Ascending aorta (tissue), 2 donors: ENCODE results near the gene CLINT1. TPM values are rescaled to one million over a fixed set of nuclear protein-coding genes. Genes with fewer than 3 reads are reported as not detected.

Source experiments
- DNase-seq, 2 donors: peaks; one replicate each; pipeline ENCODE4 v3.0.0-alpha.2; 2019; ENCODE audit warnings: low spot score in 2 of 2
- H3K27ac ChIP-seq, 2 donors: fragments of 200-600 bp; sonication (generic); one replicate each; pipeline ENCODE4 v1.5.1; 2016 to 2017; ENCODE audit warnings: mild to moderate bottlenecking in 1 of 2
- H3K27me3 ChIP-seq: fragments of 200-600 bp; sonication (generic); one replicate; pipeline ENCODE4 v1.5.1; 2017
- H3K36me3 ChIP-seq, 2 donors: fragments of 200-600 bp; sonication (generic); one replicate each; pipeline ENCODE4 v1.5.1; 2016
- H3K4me1 ChIP-seq, 2 donors: fragments of 200-600 bp; sonication (generic); one replicate each; pipeline ENCODE4 v1.5.1; 2016 to 2017; ENCODE audit warnings: mild to moderate bottlenecking in 1 of 2
- H3K4me3 ChIP-seq, 2 donors: fragments of 200-600 bp; sonication (generic); one replicate each; pipeline ENCODE4 v1.5.1; 2016 to 2017; ENCODE audit warnings: mild to moderate bottlenecking in 1 of 2
- H3K9me3 ChIP-seq, 2 donors: fragments of 200-600 bp; sonication (generic); one replicate each; pipeline ENCODE4 v1.5.1; 2016
- intact Hi-C: fragments of 100-400 bp; cut with DNase I; formaldehyde crosslinking; loops from one replicate; pipeline ENCODE4 v1.15.1; 2023
- total RNA-seq: library from RNA; depleted of rRNA; stranded (reverse); fragments of >200 nt; gene quantifications from one replicate; pipeline ENCODE4 v1.1.0, GENCODE V29; 2016
- TF ChIP-seq, protein P1 (sequence below), 3 experiments: fragments of 200-600 bp in 2 of 3; fragments of 450-650 bp in 1 of 3; sonication (generic) in 2 of 3; IDR thresholded peaks; one replicate each; pipeline ENCODE4 v1.5.1; 2016 to 2019; ENCODE audit warnings: antibody characterized with exemption in 3 of 3, mild to moderate bottlenecking in 1 of 3, moderate library complexity in 1 of 3

CLINT1 gene
- total RNA-seq, 1 donor from 2014 or later: 16.4 TPM

DNA sequence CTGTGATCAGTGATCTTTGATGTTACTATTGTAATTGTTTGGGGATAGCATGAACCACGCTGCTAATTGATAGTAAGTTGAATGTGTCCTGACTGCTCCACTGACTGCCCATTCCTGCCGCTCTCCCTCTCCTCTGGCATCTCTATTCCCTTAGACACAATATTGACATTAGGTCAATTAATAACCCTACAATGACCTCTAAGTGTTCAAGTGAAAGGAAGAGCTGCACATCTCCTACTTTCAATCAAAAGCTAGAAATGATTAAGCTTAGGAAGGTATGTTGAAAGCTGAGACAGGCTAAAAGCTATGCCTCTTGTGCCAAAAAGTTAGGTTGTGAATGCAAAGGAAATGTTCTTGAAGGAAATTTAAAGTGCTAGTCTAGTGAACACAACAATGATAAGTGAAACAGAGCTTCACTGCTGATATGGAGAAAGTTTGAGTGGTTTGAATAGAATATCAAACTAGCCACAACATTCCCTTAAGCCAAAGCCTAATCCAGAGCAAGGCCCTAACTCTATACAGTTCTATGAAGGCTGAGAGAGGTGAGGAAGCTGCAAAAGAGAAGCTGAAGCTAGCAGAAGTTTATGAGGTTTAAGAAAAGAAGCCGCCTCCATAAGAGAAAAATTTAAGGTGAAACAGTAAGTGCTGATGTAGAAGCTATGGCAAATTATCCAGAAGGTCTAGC lies 12.9 kb downstream of the CLINT1 start:
- DNase-seq: no peak
- intact Hi-C loops: no loop called here
- H3K36me3 ChIP-seq: peaks cover 0 to 15% of the 10 kb centered on the region in 2 donors
- no peaks in the 10 kb centered on the region for H3K4me1 ChIP-seq
- no peak overlapping the region for H3K27ac ChIP-seq
- H3K27me3 ChIP-seq: no peaks in the 10 kb centered on the region
- no peaks in the 10 kb centered on the region for H3K9me3 ChIP-seq
- no peak overlapping the region for H3K4me3 ChIP-seq
- TF ChIP-seq, protein P1, sequence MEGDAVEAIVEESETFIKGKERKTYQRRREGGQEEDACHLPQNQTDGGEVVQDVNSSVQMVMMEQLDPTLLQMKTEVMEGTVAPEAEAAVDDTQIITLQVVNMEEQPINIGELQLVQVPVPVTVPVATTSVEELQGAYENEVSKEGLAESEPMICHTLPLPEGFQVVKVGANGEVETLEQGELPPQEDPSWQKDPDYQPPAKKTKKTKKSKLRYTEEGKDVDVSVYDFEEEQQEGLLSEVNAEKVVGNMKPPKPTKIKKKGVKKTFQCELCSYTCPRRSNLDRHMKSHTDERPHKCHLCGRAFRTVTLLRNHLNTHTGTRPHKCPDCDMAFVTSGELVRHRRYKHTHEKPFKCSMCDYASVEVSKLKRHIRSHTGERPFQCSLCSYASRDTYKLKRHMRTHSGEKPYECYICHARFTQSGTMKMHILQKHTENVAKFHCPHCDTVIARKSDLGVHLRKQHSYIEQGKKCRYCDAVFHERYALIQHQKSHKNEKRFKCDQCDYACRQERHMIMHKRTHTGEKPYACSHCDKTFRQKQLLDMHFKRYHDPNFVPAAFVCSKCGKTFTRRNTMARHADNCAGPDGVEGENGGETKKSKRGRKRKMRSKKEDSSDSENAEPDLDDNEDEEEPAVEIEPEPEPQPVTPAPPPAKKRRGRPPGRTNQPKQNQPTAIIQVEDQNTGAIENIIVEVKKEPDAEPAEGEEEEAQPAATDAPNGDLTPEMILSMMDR (IDR thresholded peaks at IDR 0.05): no peak

DNA sequence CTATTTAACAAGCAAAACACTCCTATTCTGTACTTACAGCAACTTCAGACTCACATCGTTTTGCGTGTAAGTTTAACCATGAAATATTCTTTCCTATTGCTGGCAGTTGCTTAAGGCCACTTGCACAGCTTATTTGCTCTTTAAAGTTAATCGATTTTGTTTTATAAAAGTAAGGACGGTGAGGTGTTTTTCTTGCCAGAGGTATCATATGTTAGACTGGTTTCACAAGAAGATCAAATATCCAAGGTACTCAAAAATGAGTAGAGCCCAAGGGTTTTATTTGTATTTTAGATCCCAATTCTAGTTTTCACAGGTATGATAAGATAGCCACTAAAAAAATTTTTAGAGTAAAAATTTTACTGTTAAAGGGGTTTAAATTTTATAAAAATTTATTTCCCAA lies 16.2 kb downstream of the CLINT1 start:
- Histone ChIP-seq H3K9me3 (no peaks in the 10 kb centered on the region), H3K4me3 (no peak overlapping the region), H3K4me1 (no peaks in the 10 kb centered on the region), H3K27me3 (no peaks in the 10 kb centered on the region), H3K27ac (no peak overlapping the region), H3K36me3 (peaks cover 0 to 12% of the 10 kb centered on the region in 2 donors)
- intact Hi-C loops: no loop called here
- no peak for DNase-seq
- TF ChIP-seq, protein P1 (IDR thresholded peaks at IDR 0.05): no peak

DNA sequence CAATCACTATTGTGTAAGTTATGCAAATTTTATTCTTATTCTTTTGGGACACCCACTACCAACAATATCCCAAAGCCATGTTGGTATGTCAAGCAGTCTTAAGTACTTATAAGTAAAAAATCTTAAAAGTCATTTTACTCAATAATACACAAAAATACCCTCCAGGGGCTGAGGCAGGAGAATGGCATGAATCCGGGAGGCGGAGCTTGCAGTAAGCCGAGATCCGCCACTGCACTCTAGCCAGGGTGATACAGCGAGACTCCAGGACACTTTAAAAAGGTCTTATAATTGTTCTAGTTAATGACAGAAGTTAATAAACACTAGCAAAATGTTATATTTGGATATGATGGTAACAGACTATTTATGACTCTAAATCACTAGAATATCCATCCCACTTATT lies 16.8 kb downstream of the CLINT1 start:
- intact Hi-C loops: no loop called here
- Histone ChIP-seq H3K9me3 (no peaks in the 10 kb centered on the region), H3K27ac (no peak overlapping the region), H3K4me3 (no peak overlapping the region), H3K4me1 (no peaks in the 10 kb centered on the region), H3K27me3 (no peaks in the 10 kb centered on the region), H3K36me3 (peaks cover 0 to 6% of the 10 kb centered on the region in 2 donors)
- no peak for DNase-seq
- TF ChIP-seq, protein P1 (IDR thresholded peaks at IDR 0.05): no peak

DNA sequence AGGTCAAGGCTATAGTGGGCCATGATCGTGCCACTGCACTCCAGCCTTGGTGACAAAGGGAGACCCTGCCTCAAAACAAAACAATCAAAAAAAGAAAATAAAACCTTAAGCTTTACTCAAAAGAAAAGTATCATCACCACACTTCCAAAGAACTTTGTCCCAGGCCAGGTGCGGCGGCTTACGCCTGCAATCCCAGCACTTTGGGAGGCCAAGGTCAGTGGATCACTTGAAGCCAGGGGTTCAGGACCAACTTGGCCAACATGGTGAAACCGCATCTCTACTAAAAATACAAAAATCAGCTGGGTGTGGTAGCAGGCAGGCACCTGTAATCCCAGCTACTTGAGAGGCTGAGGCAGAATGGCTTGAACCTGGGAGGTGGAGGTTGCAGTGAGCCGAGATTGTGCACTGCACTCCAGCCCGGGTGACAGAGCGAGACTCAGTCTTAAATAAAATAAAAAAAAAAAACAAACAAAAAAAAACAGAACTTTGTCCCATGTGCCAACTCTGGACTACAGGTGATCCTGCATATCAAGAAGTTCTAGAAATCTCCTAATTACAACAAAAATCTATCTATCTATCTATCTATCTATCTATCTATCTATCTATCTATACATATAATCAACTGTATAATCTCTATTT lies 19.7 kb downstream of the CLINT1 start:
- no peak overlapping the region for H3K4me3 ChIP-seq
- no peak for DNase-seq
- H3K36me3 ChIP-seq: no peaks in the 10 kb centered on the region
- no peak overlapping the region for H3K27ac ChIP-seq
- H3K4me1 ChIP-seq: no peaks in the 10 kb centered on the region
- TF ChIP-seq, protein P1 (IDR thresholded peaks at IDR 0.05): no peak
- no peaks in the 10 kb centered on the region for H3K27me3 ChIP-seq
- H3K9me3 ChIP-seq: no peaks in the 10 kb centered on the region
- intact Hi-C loops: no loop called here

DNA sequence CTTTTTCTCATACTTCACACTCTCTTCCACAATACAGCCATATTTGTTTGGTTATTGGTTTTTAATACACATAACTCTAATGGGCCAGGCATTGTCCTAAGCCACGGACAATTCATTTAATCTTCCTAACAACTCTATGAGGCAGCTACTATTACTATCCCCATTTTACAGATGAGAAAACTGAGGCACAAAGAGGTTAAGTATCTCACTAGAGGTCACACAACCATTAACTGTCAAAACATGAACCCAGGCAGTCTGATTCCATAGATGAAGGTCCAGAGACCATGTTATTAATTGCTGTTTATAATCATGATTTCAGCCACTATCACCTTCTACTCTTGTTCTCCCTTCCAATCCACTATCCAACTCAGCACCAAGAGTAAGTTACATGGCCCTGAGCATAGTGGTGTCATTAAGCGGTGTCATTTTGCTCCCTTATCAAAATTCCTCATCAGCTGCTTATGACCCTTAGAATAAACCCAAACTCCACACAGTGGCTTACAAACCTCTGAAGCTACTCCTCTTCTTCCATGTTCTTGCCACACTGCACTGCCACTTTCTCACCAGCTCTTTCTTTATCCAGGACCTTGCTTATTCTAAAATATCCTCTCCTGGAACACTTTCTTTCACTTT lies 22.7 kb downstream of the CLINT1 start:
- intact Hi-C loops: no loop called here
- TF ChIP-seq, protein P1 (IDR thresholded peaks at IDR 0.05): no peak
- Histone ChIP-seq H3K27me3 (no peaks in the 10 kb centered on the region), H3K9me3 (no peaks in the 10 kb centered on the region), H3K27ac (no peak overlapping the region), H3K4me1 (no peaks in the 10 kb centered on the region), H3K36me3 (no peaks in the 10 kb centered on the region), H3K4me3 (no peak overlapping the region)
- no peak for DNase-seq
